Heart left ventricle (tissue), 16 donors: ENCODE data around the gene FANCI. TPM values are rescaled to one million over a fixed set of nuclear protein-coding genes. Genes with fewer than 3 reads are reported as not detected.

ENCODE experiments used
- ATAC-seq, 4 donors: fragments of 200-7000 bp; cut with Tn5 transposase; one replicate each; pipeline ENCODE4 v1.9.1; 2020 to 2022; ENCODE audit warnings: moderate library complexity in 4 of 4, mild to moderate bottlenecking in 3 of 4, moderate number of reproducible peaks in 1 of 4
- DNase-seq, 5 donors: peaks; one replicate each; pipeline ENCODE4 v3.0.0-alpha.2; 2020
- H3K27ac ChIP-seq, 12 donors: fragments of 200-600 bp; sonication (generic) in 4 of 12; one replicate each; pipeline versions ENCODE4 v1.5.0 to v1.8.0; 2016 to 2022; ENCODE audit warnings: mild to moderate bottlenecking in 2 of 12
- H3K27me3 ChIP-seq, 9 donors: fragments of 200-600 bp; sonication (generic) in 2 of 9; one replicate each; pipeline versions ENCODE4 v1.5.1 to v1.8.0; 2016 to 2022; ENCODE audit warnings: mild to moderate bottlenecking in 3 of 9
- H3K36me3 ChIP-seq, 9 donors: fragments of 200-600 bp; sonication (generic) in 2 of 9; one replicate each; pipeline versions ENCODE4 v1.5.0 to v1.8.0; 2018 to 2022; ENCODE audit warnings: mild to moderate bottlenecking in 2 of 9
- H3K4me1 ChIP-seq, 12 donors: fragments of 200-600 bp; sonication (generic) in 4 of 12; one replicate each; pipeline versions ENCODE4 v1.5.0 to v1.8.0; 2016 to 2022; ENCODE audit warnings: mild to moderate bottlenecking in 3 of 12
- H3K4me3 ChIP-seq, 12 donors: fragments of 200-600 bp; sonication (generic) in 4 of 12; one replicate each; pipeline versions ENCODE4 v1.5.0 to v1.8.0; 2017 to 2022; ENCODE audit warnings: mild to moderate bottlenecking in 9 of 12, moderate library complexity in 4 of 12
- H3K9me3 ChIP-seq, 12 donors: fragments of 200-600 bp; sonication (generic) in 4 of 12; one replicate each; pipeline versions ENCODE4 v1.5.0 to v1.8.0; 2016 to 2022; ENCODE audit warnings: mild to moderate bottlenecking in 1 of 12
- CTCF ChIP-seq, 12 donors: fragments of 200-600 bp; sonication (generic) in 4 of 12; IDR thresholded peaks; one replicate each; pipeline versions ENCODE4 v1.5.0 to v1.8.0; 2018 to 2022; ENCODE audit warnings: antibody characterized with exemption in 12 of 12, mild to moderate bottlenecking in 5 of 12
- POLR2A ChIP-seq, 2 donors: fragments of 450-650 bp; IDR thresholded peaks; one replicate each; pipeline ENCODE4 v1.6.1; 2017; ENCODE audit warnings: antibody characterized with exemption in 2 of 2, mild to moderate bottlenecking in 2 of 2, moderate library complexity in 2 of 2
- WGBS, 4 donors: extraction: QIAGEN DNeasy Blood & Tissue Kit in 2 of 4; methylation state at CpG; one replicate each; pipeline versions ENCODE4 v1.1.5 to v1.1.7; 2013 to 2018; 5-methylcytosine and 5-hydroxymethylcytosine counted together
- intact Hi-C, 10 donors: fragments of 100-400 bp; cut with DNase I; formaldehyde crosslinking; loops; one replicate each; pipeline versions ENCODE4 v1.11.1 to v1.14.2; 2022
- polyA plus RNA-seq, 2 donors: library from polyadenylated mRNA; stranded (reverse); fragments of 200-250 nt; gene quantifications; one replicate each; pipeline ENCODE4 v1.2.3, GENCODE V29; 2013
- total RNA-seq, 9 donors: library from RNA; depleted of rRNA in 2 of 9; stranded (reverse); fragments of >200 nt in 2 of 9; fragmentation: NEBNext Ultra II Directional in 3 of 9; extraction: Animal tissue kit (Norgen Biotek cat#: 25700) in 3 of 9; gene quantifications; one replicate each; pipeline versions ENCODE4 v1.1.0 to v1.2.4, GENCODE V29; 2016 to 2023
- donor health status: ischemic (EF 13 %, LVEDD 7.1; RV severe dilation, severe dysfunction).
- donor health status: healthy with polysubstance abuse.
- donor health status: DM: no; HTN: yes; CAD: no.
- donor health status: DM: no; HTN: no; CAD: no.
- donor health status: ischemic (EF 25% LVEDD 6.9; RV normal size, moderate dysfunction).
- donor health status: ischemic (EF 25% LVEDD 5.7; RV mildly dilated, moderate dysfunction).
- donor health status: healthy.
- donor health status: DM: yes; HTN: yes; CAD: no.
- donor health status: ischemic (EF 35%, LVEDD 5.7; RV mildly dilated, moderate dysfunction).
- donor health status: nonischemic (EF 11% LVEDD 7.7; RV severe dilation, severe dysfunction).
- donor health status: DM: yes; HTN: yes; CAD: no.
- donor health status: PGD.
- donor health status: ischemic (EF 29% LVEDD 5.4; RV normal size, mild dysfunction).
- donor health status: nonischemic (EF 23%, LVEDD 6.1; RV moderate dilation, normal function).

Gene FANCI
- total and polyA plus RNA-seq, 11 donors: 0.42 to 10.3 (median 1.9) TPM

- H3K27ac ChIP-seq: no peak overlapping the region
- DNase-seq (no peak), ATAC-seq (no peak)
- H3K36me3 ChIP-seq: peaks cover 0 to 35% (median 0%) of the 10 kb centered on the region in 9 donors
- no peaks in the 10 kb centered on the region for H3K27me3 ChIP-seq
- H3K4me1 ChIP-seq: no peaks in the 10 kb centered on the region
- H3K9me3 ChIP-seq: peaks cover 0 to 8% (median 0%) of the 10 kb centered on the region in 12 donors
- no peak overlapping the region for H3K4me3 ChIP-seq
- intact Hi-C loops: loop anchor here in 1 of 10 donors (10.0 kb wide), 1 partner anchor 68 kb away; no protein-coding TSS in a partner anchor
- WGBS, 4 donors: 97 to 98% (median 97%) methylated on average over 4 of the region's 4 CpGs
- TF ChIP-seq CTCF (IDR thresholded peaks at IDR 0.05): no peak
- TF ChIP-seq POLR2A (IDR thresholded peaks at IDR 0.05): no peak
These were observed 38.9 kb downstream of the FANCI start for GRCh38 chr15:89282631-89283030.

- no peak overlapping the region for H3K27ac ChIP-seq
- no peaks in the 10 kb centered on the region for H3K27me3 ChIP-seq
- H3K4me1 ChIP-seq: no peaks in the 10 kb centered on the region
- no peak overlapping the region for H3K4me3 ChIP-seq
- intact Hi-C loops: loop anchor here in 1 of 10 donors (10.0 kb wide), 1 partner anchor 68 kb away; no protein-coding TSS in a partner anchor
- DNase-seq (no peak), ATAC-seq (no peak)
- 83 to 97% (median 87%) methylated on average over 4 of the region's 4 CpGs for WGBS, 4 donors
- H3K9me3 ChIP-seq: peaks cover 0 to 8% (median 0%) of the 10 kb centered on the region in 12 donors
- TF ChIP-seq POLR2A (IDR thresholded peaks at IDR 0.05) (no peak), CTCF (IDR thresholded peaks at IDR 0.05) (no peak)
- peaks cover 0 to 40% (median 0%) of the 10 kb centered on the region in 9 donors for H3K36me3 ChIP-seq
These were observed 39.4 kb downstream of the FANCI start for GRCh38 chr15:89283201-89283600.

- H3K4me3 ChIP-seq: no peak overlapping the region
- H3K36me3 ChIP-seq: peaks cover 0 to 50% (median 0%) of the 10 kb centered on the region in 9 donors
- intact Hi-C loops: loop anchor here in 2 of 10 donors (5.0 to 10.0 kb wide), 2 partner anchors 85 to 87 kb away; no protein-coding TSS in a partner anchor
- ATAC-seq (no peak), DNase-seq (no peak)
- no peaks in the 10 kb centered on the region for H3K4me1 ChIP-seq
- H3K27me3 ChIP-seq: no peaks in the 10 kb centered on the region
- 87 to 94% (median 91%) methylated on average over 2 of the region's 2 CpGs for WGBS, 4 donors
- H3K9me3 ChIP-seq: no peaks in the 10 kb centered on the region
- TF ChIP-seq CTCF (IDR thresholded peaks at IDR 0.05) (no peak), POLR2A (IDR thresholded peaks at IDR 0.05) (no peak)
- no peak overlapping the region for H3K27ac ChIP-seq
These were observed 48.2 kb downstream of the FANCI start for GRCh38 chr15:89291934-89292438.

- intact Hi-C loops: loop anchor here in 2 of 10 donors (5.0 to 10.0 kb wide), 2 partner anchors 86 to 88 kb away; no protein-coding TSS in a partner anchor
- ATAC-seq: no peak
- Histone ChIP-seq H3K4me3 (no peak overlapping the region), H3K4me1 (no peaks in the 10 kb centered on the region), H3K36me3 (peaks cover 0 to 41% (median 0%) of the 10 kb centered on the region in 9 donors), H3K27me3 (no peaks in the 10 kb centered on the region), H3K9me3 (no peaks in the 10 kb centered on the region), H3K27ac (no peak overlapping the region)
- WGBS, 4 donors: 96 to 99% (median 97%) methylated on average over 2 of the region's 2 CpGs
- no peak for DNase-seq
- TF ChIP-seq CTCF (IDR thresholded peaks at IDR 0.05) (no peak), POLR2A (IDR thresholded peaks at IDR 0.05) (no peak)
These were observed 49.2 kb downstream of the FANCI start for GRCh38 chr15:89293012-89293411.
